Muscle layer of colon (tissue), 2 donors: ENCODE measurements around the gene TNRC6C.

Experiments
- H3K27ac ChIP-seq: one replicate; pipeline ENCODE4 v1.7.0; 2013; ENCODE audit warnings: low read depth, mild to moderate bottlenecking, low read length, moderate library complexity
- H3K27me3 ChIP-seq, 2 donors: one replicate each; pipeline ENCODE4 v1.7.0; 2013; ENCODE audit warnings: low read length in 2 of 2, mild to moderate bottlenecking in 2 of 2; ENCODE audit not compliant: insufficient read depth in 2 of 2, control insufficient read depth in 1 of 2
- H3K36me3 ChIP-seq: one replicate; pipeline ENCODE4 v1.7.0; 2013; ENCODE audit warnings: mild to moderate bottlenecking, low read length; ENCODE audit not compliant: insufficient read depth
- H3K4me1 ChIP-seq: one replicate; pipeline ENCODE4 v1.7.0; 2013; ENCODE audit warnings: mild to moderate bottlenecking, low read length; ENCODE audit not compliant: insufficient read depth
- H3K4me3 ChIP-seq, 2 donors: one replicate each; pipeline ENCODE4 v1.7.0; 2013; ENCODE audit warnings: low read length in 2 of 2, low read depth in 1 of 2, mild to moderate bottlenecking in 1 of 2, moderate library complexity in 1 of 2
- H3K9ac ChIP-seq: one replicate; pipeline ENCODE4 v1.7.0; 2013; ENCODE audit warnings: low read length
- H3K9me3 ChIP-seq: one replicate; pipeline ENCODE4 v1.7.0; 2013; ENCODE audit warnings: mild to moderate bottlenecking, low read length
- donor health status: abdominal sarcoma.
- donor health status: Adenocarcinoma of cecum.

Gene TNRC6C

DNA sequence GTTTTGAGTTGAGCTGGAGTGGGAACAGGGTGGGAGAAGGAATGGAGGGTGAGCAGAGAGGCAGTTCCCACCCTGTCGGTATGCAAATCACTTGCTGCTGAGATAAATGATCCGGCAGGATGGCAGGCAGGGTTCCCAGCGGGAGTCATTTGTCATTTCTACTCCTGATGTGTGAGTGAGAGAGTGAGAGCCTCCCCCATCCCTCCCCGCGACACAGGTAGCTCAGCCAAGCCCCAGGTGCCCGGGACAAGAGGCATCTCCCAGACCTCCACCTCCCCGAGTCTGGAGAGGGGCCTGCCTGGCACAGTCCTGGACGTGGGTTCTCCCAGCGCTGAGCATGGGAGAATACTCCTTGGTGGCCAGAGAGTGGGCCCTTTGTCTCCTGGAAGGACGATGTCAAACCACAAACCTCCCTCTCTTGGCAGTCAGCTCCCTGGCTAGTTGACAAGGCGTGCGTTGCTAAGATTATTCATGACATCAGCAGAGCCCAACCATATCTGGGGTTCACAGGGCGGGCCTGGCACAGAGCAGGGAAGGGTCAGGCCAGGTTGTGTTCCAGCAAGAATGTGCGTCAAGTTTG, 33.7 kb upstream of the TNRC6C start:
- no peaks in the 10 kb centered on the region for H3K36me3 ChIP-seq
- no peak overlapping the region for H3K4me3 ChIP-seq
- no peaks in the 10 kb centered on the region for H3K4me1 ChIP-seq
- peaks cover 0 to 7% of the 10 kb centered on the region in 2 donors for H3K27me3 ChIP-seq
- no peak overlapping the region for H3K27ac ChIP-seq
- H3K9me3 ChIP-seq, result no peaks in the 10 kb centered on the region
- no peak overlapping the region for H3K9ac ChIP-seq

DNA sequence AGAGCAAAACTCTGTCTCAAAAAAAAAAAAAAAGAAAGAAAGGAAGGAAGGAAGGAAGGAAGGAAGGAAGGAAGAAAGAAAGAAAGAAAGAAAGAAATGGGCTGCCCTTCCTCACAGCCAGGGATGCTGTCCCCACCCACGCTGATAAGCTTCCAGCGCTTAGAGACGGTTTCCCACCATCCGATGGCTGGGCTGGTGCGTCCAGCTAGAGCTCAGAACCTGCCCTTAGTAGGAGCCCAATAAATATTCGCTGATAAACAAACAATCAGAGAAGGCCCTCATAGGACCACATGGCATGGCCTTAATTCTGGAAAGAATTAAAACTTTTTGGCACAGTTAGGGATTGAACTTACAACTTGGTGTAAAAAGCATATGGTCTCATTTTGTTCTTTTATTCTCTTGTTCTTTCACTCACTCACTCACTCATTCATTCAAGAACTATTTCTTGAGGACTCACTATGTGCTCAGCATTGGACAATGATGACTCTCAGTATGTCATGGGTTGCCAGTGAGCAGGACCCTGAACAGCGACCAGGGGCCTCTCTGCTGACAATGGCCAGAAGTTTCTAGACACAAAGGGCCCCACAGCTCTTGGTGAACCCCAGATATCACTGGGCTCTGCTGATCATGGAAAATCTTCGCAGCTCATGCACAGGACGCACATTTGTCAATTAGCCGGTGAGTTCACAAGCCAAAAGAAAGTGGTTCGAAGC, 32.5 kb upstream of the TNRC6C start:
- Histone ChIP-seq H3K27me3 (peaks cover 0 to 7% of the 10 kb centered on the region in 2 donors), H3K36me3 (no peaks in the 10 kb centered on the region), H3K9me3 (no peaks in the 10 kb centered on the region), H3K4me1 (no peaks in the 10 kb centered on the region), H3K4me3 (no peak overlapping the region), H3K27ac (no peak overlapping the region), H3K9ac (no peak overlapping the region)

DNA sequence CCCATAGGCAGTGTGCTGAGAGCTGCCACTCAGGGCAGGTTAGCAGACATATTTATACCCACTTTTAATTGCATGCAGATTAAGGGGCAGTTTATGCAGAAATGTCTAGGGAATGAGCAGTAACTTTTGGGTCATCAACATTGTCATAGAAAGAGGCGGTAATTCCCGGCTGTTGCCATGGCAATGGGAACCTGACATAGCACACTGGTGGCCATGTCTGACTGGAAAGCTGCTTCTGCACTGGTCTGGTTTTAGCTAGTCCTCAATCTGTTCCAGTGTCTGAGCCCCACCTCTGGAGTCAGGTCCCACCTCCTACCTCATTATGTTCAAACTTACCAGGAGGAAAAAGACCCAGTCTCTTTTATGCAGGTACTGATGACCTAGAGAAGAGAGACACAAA, 31.5 kb upstream of the TNRC6C start:
- H3K4me3 ChIP-seq, result no peak overlapping the region
- no peaks in the 10 kb centered on the region for H3K36me3 ChIP-seq
- no peaks in the 10 kb centered on the region for H3K4me1 ChIP-seq
- peaks cover 0 to 7% of the 10 kb centered on the region in 2 donors for H3K27me3 ChIP-seq
- no peak overlapping the region for H3K9ac ChIP-seq
- H3K27ac ChIP-seq, result no peak overlapping the region
- no peaks in the 10 kb centered on the region for H3K9me3 ChIP-seq

DNA sequence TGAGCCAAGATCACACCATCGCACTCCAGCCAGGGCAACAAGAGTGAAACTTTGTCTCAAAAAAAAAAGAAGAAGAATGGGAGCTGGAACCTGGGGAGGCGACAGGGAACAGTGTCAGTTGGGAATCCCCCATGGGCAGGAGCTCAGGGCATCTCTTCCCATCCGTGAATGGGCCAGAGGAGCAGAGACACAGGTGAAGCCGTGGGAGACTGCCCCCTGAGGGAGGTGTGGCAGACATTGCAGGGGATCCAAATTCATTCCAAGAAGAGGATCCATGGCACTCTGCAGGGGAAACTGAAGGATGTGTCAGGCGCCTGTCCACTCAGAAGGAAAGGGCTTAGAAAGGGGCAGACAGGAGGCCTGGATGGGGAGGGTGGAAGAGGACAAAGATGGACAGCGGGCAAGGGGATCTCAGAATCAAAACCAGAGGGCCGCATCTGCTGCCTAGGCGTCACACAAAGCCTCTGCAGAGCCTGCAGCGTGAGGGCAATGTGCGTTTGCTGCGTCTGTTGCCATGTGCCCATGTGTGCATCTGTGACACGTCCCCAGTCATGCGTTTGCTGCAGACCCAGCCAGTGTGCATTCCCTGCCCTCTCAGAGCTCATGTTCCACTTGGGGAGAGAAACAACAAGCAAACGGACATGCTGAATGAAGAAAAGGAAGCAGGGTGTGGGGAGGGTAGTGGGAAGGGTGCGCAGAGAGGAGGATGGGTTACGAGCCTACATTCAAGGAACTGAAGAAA, 30.6 kb upstream of the TNRC6C start:
- H3K4me3 ChIP-seq, result no peak overlapping the region
- no peaks in the 10 kb centered on the region for H3K36me3 ChIP-seq
- H3K9me3 ChIP-seq, result no peaks in the 10 kb centered on the region
- H3K4me1 ChIP-seq, result no peaks in the 10 kb centered on the region
- H3K27ac ChIP-seq, result no peak overlapping the region
- no peak overlapping the region for H3K9ac ChIP-seq
- H3K27me3 ChIP-seq, result peaks cover 0 to 7% of the 10 kb centered on the region in 2 donors

DNA sequence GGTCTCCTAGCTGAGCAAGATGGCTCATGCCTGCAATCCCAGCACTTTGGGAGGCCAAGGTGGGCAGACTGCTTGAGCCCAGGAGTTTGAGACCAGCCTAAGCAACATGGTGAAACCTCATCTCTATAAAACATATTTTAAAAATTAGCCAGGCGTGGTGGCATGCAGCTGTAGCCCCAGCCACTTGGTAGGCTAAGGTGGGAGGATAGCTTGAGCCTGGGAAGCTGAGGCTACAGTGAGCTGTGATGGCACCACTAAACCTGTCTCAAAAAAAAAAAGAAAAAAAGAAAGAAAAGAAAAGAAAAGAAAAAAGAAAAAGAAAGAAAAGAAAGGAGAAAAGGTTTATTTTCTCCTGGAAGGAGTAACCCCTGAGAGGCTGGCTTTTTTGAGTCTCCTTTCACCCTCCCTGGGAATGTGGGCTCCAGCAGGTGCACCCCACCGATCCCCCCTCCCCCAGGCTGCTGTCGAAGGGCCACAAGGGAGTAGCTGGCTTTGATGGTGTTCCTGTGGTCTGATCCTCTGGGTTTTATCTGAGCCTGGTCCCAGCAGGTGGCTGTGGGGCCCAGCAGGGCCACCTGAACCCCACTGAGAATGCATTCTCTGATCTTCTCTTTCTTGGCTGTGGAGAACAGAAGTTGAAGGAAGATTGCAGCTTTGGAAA, 29.9 kb upstream of the TNRC6C start:
- no peaks in the 10 kb centered on the region for H3K36me3 ChIP-seq
- no peak overlapping the region for H3K9ac ChIP-seq
- no peaks in the 10 kb centered on the region for H3K9me3 ChIP-seq
- no peaks in the 10 kb centered on the region for H3K4me1 ChIP-seq
- no peak overlapping the region for H3K4me3 ChIP-seq
- peaks cover 0 to 4% of the 10 kb centered on the region in 2 donors for H3K27me3 ChIP-seq
- H3K27ac ChIP-seq, result no peak overlapping the region

DNA sequence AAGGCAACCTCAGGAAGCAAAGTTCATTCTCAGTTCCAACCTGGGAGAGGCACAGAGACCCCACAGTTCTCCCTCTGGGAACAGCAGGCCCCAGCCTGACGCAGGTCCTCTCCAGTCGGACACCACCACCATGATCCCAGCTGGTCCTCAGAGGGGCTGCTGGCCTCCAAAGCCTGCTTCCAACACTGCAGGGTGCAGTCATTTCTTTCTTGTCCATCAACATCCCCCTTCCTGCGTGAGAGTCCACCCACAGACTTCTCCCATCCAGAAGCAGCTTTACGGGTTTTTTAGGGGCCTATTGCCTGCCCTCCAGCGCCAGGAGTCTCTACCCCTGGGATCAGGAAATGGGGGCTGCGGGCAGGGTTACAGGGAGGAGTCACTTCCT, 29.3 kb upstream of the TNRC6C start:
- no peaks in the 10 kb centered on the region for H3K27me3 ChIP-seq

DNA sequence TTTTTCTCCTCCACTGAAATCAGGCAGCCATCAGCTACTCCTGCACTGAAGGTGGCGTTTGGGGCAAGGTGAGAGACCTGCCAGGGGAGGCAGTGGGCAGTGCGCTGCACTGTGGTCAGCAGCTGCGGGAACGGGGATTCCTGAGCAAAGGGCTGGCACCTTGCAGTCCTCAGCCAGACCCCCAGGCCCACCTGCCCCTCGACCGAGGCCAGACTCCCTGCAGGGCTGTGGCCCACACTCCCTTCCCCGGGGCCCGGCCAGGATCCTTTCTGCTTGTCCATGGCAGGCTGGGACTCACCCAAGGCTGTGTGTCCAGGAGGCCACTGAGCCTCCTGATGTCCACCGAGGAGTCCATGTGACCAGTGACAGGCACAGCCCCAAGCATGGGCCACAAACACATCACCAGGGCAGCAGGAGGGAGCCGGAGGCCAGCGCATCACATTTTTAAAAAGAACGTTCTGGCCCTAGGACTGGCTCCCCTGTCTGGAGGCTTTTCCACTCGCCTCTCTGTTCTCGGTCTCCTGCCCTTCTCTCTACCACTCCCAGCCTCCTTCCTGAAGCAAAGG, 28.5 kb upstream of the TNRC6C start:
- Histone ChIP-seq H3K4me3 (no peak overlapping the region), H3K4me1 (no peaks in the 10 kb centered on the region), H3K9me3 (no peaks in the 10 kb centered on the region), H3K27me3 (no peaks in the 10 kb centered on the region), H3K9ac (no peak overlapping the region), H3K36me3 (no peaks in the 10 kb centered on the region), H3K27ac (no peak overlapping the region)

More for the DNA sequence above, 29.3 kb upstream of the TNRC6C start:
- no peaks in the 10 kb centered on the region for H3K9me3 ChIP-seq
- no peaks in the 10 kb centered on the region for H3K4me1 ChIP-seq
- no peak overlapping the region for H3K9ac ChIP-seq
- no peaks in the 10 kb centered on the region for H3K36me3 ChIP-seq
- no peak overlapping the region for H3K4me3 ChIP-seq
- H3K27ac ChIP-seq, result no peak overlapping the region

DNA sequence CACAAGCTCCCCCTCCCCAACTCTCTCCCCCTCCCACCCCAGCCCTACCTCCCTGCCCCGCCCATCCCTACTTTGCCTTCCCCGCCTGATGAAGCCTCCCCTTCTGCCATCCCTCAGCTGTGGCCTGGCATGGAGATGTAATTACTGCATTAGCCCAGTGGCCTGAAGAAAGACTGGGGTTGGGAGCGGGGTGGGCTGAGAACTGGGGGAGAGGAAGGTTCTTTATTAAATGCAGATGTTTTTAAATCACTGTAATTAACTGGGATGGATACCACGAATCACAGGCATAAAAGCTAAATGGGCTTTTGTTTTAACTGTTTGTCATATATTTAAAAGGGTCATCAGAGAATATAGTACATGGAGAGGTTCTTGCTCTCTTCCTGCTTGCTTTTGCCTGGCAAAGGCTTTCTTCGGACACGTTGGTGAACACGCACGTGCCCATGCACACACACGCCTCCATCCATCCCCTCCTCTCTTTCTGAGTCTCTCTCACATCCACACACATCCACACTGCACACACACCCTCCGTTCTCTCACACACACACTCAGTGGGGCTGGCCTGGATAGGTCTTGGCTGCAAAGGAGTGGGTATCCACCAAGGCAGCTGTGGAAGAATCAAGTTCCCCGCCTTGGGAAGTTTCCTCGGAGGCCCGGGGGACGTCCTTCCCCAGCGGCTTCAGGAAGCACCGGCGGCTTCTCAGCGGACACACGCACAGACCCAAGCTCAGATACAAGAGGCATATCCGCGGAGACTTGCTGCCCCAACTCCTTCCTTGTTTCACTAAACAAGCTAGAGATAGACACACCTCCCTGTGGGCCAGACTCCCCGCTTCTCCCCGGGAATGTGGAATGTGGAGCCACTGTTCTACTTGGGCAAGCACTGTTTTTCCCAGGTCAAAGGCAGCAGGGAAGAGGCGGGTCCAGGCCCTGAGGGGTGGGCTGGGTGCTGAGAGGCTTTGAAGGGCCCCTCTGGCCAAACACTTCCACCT, 27.4 kb upstream of the TNRC6C start:
- Histone ChIP-seq H3K27ac (no peak overlapping the region), H3K27me3 (no peaks in the 10 kb centered on the region), H3K4me3 (no peak overlapping the region), H3K4me1 (no peaks in the 10 kb centered on the region), H3K9ac (no peak overlapping the region), H3K36me3 (no peaks in the 10 kb centered on the region), H3K9me3 (no peaks in the 10 kb centered on the region)

DNA sequence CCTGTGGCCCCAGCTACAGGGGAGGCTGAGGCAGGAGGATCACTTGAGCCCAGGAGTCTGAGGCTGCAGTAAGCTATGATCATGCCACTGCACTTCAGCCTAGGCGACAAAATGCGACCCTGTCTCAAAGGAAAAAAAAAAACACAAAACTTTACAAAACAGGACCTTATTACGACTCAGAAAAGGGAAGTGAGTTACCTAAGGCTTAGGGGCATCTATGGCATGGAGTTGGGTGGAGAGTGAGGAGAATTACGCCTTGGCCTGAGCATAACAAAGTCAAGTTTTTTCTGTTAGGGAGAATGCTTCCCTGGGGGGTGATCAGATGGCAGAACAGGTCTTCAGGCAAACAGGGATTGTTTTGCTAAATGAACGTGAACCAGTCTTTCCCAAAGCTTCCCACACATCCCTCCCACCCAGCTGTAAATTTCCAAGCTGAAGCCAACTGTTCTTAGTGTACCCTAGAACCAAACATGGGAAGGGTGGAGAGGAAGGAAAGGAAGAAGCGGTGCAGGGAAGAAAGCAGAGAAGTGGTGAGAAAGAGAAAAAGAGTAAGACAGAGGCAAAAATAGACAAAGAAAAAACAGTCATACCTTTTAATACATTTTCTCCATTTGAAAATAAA, 24.6 kb upstream of the TNRC6C start:
- Histone ChIP-seq H3K27ac (no peak overlapping the region), H3K9me3 (no peaks in the 10 kb centered on the region), H3K4me3 (no peak overlapping the region), H3K4me1 (no peaks in the 10 kb centered on the region), H3K9ac (no peak overlapping the region), H3K36me3 (no peaks in the 10 kb centered on the region), H3K27me3 (no peaks in the 10 kb centered on the region)

DNA sequence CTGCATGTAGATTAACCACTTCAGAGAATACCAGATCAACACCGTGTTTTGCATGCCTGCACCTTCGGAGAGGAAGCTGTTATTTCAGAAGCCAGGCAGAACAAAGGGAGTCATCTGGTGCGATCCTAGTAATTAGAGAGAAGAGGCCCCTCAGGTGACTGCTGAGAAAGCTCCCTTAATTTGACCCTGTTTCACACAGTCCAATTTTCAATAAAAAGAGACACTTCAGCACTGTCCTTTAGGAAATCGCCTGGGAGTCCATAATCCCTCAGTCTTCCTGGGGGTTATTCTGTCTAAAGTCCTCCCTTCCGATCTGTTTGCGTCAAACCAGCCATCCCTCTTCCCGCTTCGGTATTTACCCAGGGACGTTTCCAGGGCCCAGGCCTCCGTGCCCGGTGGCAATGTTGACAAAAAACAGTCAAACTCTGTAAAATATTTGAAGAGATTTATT, 23.4 kb upstream of the TNRC6C start:
- Histone ChIP-seq H3K27me3 (no peaks in the 10 kb centered on the region), H3K4me3 (no peak overlapping the region), H3K9me3 (no peaks in the 10 kb centered on the region), H3K27ac (no peak overlapping the region), H3K9ac (no peak overlapping the region), H3K36me3 (no peaks in the 10 kb centered on the region), H3K4me1 (no peaks in the 10 kb centered on the region)
